ENCODE results near the gene NAB2.

Gene NAB2

GRCh38 chr12:57094208-57095160 lies 5.6 kb downstream of the NAB2 start:
- no peak for DNase-seq

GRCh38 chr12:57095440-57095839 lies 6.5 kb downstream of the NAB2 start:
- no peak for DNase-seq

- no peak for DNase-seq
Measured at GRCh38 chr12:57096099-57096572, 7.2 kb downstream of the NAB2 start.

GRCh38 chr12:57096748-57097553 lies 8.0 kb downstream of the NAB2 start:
- no peak for DNase-seq

DNA sequence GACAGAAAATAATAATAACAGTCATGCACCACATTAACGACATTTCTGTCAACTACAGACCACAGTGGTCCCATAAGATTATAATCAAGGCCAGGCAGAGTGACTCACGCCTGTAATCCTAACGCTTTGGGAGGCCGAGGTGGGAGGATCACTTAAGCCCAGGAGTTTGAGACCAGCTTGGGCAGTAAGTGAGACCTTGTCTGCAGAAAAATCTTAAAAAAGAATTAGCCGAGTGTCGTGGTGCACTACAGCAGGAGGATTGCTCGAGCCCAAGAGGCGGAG lies 8.6 kb downstream of the NAB2 start:
- no peak for DNase-seq

DNA sequence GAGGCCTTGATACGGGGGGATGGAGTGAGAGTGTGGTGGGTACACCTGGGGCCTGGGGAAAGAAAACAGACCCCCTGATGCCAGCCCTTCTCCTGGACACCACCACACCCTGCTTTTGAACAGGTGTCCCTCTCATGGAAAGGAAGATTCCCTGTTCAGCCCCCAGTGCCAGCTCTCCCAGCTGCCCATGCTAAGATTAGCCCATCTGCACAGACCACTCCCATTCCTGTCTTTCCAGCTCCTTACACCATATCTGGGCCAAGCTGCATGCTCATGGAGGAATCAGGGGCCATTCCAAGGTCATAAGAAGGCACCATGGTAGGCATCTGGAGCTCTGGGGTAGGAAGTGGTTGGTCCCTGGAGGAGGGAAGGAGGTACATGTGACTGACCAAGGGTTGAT lies 9.6 kb downstream of the NAB2 start:
- no peak for DNase-seq

DNA sequence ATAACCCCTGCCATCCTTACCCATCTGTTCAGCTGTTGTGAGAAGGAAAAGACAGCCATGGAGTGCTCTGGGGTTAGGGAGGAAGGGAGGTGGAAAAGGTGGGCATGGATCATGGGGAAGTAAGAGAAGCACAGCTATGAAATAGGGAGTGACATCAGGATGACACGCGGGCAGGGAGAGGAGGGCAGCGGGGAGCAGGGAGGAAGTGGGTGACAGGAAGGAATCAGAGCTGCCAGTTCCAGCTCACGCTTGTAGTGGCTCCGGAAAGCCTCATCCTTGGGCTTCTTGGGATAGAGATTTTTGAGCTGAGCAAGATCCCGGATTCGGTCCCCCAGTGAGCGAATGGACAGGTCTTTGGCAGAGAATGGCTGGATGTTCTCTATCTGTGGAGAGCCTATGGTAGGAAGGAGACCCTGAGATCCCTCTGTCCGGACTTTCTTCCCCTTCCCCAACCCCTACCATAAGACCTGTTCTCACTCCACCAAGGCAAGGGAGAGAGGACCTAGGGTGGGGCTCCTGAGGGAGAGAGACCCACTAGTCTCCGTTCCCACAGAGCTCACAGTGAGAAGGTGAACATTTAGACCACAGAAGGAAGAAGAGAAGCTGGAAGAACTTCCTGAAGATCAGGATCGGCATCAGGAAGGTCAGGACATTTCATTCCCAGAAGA lies 10.3 kb downstream of the NAB2 start:
- no peak for DNase-seq

DNA sequence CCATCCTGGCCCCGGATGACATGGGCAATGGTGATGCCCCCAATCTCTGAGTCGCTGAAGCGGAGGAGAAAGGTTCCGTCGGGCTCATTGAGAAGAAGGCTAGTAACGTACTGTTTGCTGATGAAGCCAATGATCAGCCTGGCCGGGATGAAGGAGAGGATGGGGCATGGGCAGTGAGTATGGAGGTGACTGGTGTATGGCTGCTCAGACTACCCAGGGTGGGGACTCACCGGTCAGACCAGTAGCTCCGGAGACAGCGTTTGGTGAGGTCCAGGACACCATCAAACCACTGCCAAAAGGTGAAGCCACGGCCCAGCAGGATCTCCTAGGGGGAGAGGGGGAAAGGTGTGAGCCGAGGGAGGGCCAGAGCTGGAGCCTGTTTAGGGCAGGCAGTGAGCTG lies 10.9 kb downstream of the NAB2 start:
- no peak for DNase-seq

DNA sequence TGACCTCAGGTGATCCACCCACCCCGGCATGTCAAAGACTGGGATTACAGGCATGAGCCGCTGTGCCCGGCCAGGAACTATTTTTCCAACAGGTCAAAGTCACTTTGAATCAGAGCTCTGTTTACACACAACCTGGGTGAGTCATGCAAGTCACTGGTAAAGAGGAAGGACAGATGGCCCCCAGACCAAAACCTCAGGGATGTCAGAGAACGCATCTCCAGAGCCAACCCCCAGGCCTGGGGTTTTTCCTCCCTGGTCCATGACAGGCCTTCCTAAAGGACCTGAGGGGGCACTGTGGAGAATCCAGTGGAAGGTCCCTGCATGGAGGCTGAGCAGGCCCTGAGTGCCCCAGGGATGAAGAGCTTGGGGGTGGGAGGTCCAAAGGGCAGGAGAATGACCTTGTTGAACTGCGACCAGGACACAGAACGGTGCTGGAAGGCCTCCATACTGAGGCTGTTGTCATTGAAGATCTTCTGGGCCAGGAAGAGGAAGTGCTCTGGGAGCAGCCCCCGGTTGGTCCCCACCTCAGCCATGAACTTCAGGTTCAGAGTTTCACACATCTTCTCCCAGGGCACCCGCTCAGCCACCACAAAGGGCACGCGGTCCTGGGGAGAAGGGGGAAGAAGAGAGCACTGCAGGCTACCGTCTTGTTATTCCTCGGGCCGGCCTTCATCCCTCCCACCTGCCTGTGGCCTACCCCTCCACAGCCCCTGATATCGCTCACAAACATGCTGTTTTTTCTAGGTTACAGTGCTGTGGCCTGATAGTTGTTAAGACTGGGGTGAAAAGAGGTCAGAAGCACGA lies 13.2 kb downstream of the NAB2 start:
- DNase-seq: peak in 1 of 5 experiments; percentile 44

GRCh38 chr12:57103856-57104255 lies 14.9 kb downstream of the NAB2 start:
- no peak for DNase-seq

GRCh38 chr12:57104292-57104910 lies 15.5 kb downstream of the NAB2 start:
- DNase-seq: no peak

GRCh38 chr12:57105011-57105753 lies 16.3 kb downstream of the NAB2 start:
- DNase-seq: no peak

- DNase-seq: no peak
Measured at GRCh38 chr12:57106021-57106708, 17.3 kb downstream of the NAB2 start.

- no peak for DNase-seq
Measured at GRCh38 chr12:57107456-57108155, 18.7 kb downstream of the NAB2 start.

DNA sequence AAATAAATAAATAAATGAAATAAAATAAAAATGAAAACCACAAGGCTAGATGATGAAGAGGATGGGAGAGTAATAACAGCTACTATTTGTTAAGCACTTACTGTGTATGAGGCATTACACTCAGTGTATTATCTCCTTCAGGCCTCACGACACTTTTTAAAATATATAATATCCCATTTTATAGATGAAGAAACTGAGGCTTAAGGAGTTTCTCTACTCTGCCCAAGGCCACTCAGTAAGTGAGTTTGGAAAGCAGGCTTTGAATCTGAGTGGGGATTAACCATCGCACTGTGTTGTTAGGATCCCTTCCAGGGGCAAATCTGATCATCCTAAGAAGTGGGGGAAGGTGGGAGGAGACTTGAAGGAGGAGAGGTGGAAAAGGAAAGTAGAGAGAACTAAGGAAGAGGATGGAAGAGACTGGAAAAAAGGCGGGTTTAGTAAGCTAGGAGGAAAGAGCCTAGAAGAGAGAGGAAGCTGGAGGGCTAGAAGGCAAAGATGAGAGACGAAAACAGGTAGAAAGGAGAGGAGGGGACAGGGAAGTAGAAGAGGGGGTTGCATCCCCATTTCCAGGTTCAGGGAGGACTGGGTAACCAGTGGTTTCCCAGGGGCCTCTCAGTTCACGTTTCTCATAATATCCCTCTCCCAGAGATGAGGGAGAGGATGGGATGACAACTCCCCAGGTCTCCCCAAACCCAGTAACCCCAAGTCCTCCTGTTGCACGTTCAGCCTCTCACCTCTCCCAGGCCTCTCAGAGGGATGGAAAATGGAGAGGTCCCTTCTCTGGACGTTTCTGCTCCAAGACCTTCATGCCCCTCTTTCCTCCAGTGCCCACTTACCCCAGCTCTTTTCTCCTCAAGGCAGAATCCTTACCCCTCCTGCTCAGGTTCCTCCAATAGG lies 20.5 kb downstream of the NAB2 start:
- no peak for DNase-seq

DNA sequence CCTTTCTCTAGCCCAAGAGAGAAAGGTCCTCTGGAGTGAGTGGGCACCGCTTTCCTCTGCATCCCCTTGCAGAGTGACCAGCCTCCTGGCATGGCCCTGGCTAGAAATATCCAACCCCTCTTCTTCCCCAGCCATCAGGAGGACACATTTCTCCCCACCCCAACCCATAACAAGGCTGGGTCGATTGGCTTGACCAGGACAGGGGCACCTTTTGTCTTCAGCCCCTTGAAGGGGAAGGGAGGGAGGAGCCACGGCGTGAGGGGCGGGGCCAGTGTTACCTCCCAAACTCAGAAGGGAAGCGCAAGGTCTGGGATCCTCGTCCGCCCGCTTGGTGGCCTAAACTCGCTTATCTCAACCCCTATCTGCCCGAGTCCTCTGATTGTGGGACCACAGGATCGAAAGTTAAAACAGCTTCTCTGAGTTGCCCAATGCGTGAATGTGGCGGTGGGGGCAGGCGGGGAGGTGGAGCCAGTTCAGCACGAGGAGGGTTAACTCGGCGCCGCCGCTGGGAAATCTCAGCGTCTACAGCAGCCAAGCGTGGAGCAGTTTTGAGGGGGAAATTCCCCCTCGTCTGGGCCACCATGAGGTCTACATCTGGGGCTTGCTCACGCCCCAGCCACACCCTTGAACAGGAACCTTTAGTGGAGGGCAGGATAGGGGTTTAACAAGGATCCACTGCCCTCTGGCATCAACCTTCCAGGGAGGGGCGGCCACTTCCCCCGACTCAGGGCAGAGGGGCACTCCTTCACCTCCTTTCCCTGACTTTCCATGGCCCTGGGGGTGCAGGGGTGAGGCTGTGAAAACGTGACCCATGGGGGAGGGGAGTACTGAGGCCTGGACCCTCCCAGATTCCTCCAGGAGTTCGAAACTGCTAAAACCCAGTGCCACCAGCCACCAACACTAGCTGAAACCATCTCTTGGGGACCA lies 21.5 kb downstream of the NAB2 start:
- DNase-seq: peak; percentile 55 to 86 (median 66)

GRCh38 chr12:57111031-57111734 lies 22.3 kb downstream of the NAB2 start, which contains the start of gene STAT6:
Gene STAT6 (minus strand): TSS chr12:57111362. CDS start chr12:57108278, 3,084 bp downstream.
- DNase-seq: peak; percentile 51 to 97 (median 84)

All from T-helper 2 cell (primary cell).